LHCN-M2 (cell line): ENCODE measurements around the gene RPL36AL. TPM values are rescaled to one million over a fixed set of nuclear protein-coding genes. Genes with fewer than 3 reads are reported as not detected.

Experiments used
- DNase-seq: peaks from one replicate; pipeline ENCODE4 v3.0.0-alpha.2; 2012; ENCODE audit warnings: low read depth
- polyA plus RNA-seq: library from polyadenylated mRNA; unstranded; fragments of >200 nt; gene quantifications from one replicate; pipeline ENCODE4 v1.2.1, GENCODE V29; 2012; ENCODE audit warnings: missing spikeins
- total RNA-seq: library from RNA; depleted of rRNA; stranded (reverse); fragments of >200 nt; gene quantifications from 2 replicates; pipeline ENCODE4 v1.2.3, GENCODE V29; 2014; rRNA removed

Gene RPL36AL
- total RNA-seq = 132 and 160 TPM in 2 replicates
- 391 TPM for polyA plus RNA-seq

- DNase-seq = peak; percentile 97
Measured at GRCh38 chr14:49620182-49621113, at the start of gene RPL36AL, which contains the start of gene MGAT2. TSS of gene RPL36AL (minus strand) at chr14:49620626. CDS start at chr14:49619104, 1,522 bp downstream. TSS of gene MGAT2 (plus strand) at chr14:49620799. CDS start at chr14:49621269, 470 bp downstream.

GRCh38 chr14:49659526-49660455 is 39.4 kb upstream of the RPL36AL start:
- no peak for DNase-seq

GRCh38 chr14:49657500-49657899 is 37.1 kb upstream of the RPL36AL start:
- peak; percentile 59 for DNase-seq

- no peak for DNase-seq
Measured at GRCh38 chr14:49654511-49654910, 34.1 kb upstream of the RPL36AL start.

- no peak for DNase-seq
Measured at GRCh38 chr14:49653508-49653907, 33.1 kb upstream of the RPL36AL start.

GRCh38 chr14:49642163-49642562 is 21.7 kb upstream of the RPL36AL start:
- no peak for DNase-seq

GRCh38 chr14:49641697-49642129 is 21.3 kb upstream of the RPL36AL start:
- DNase-seq = peak; percentile 44

- DNase-seq = no peak
Measured at GRCh38 chr14:49640540-49641417, 20.4 kb upstream of the RPL36AL start.

- DNase-seq = no peak
Measured at GRCh38 chr14:49637534-49638078, 17.2 kb upstream of the RPL36AL start.

GRCh38 chr14:49636866-49637265 is 16.4 kb upstream of the RPL36AL start:
- no peak for DNase-seq

- DNase-seq = peak; percentile 73
Measured at GRCh38 chr14:49634547-49635334, 14.3 kb upstream of the RPL36AL start, which contains the start of gene DNAAF2. TSS of gene DNAAF2 (minus strand) at chr14:49635244. CDS start at chr14:49635149, 95 bp downstream.

- peak; percentile 93 for DNase-seq
Measured at GRCh38 chr14:49633640-49634546, 13.5 kb upstream of the RPL36AL start.

GRCh38 chr14:49623941-49624839 is 3.8 kb upstream of the RPL36AL start:
- no peak for DNase-seq

- no peak for DNase-seq
Measured at GRCh38 chr14:49623387-49623786, 3.0 kb upstream of the RPL36AL start.

GRCh38 chr14:49622022-49622607 is 1.7 kb upstream of the RPL36AL start:
- DNase-seq = no peak

GRCh38 chr14:49621114-49621881 is 872 bp upstream of the RPL36AL start:
- peak; percentile 64 for DNase-seq
